ENCODE results near the gene CFDP1.

GRCh38 chr16:75423723-75424104, 9.6 kb downstream of the CFDP1 start:
- TF ChIP-seq, protein P1, sequence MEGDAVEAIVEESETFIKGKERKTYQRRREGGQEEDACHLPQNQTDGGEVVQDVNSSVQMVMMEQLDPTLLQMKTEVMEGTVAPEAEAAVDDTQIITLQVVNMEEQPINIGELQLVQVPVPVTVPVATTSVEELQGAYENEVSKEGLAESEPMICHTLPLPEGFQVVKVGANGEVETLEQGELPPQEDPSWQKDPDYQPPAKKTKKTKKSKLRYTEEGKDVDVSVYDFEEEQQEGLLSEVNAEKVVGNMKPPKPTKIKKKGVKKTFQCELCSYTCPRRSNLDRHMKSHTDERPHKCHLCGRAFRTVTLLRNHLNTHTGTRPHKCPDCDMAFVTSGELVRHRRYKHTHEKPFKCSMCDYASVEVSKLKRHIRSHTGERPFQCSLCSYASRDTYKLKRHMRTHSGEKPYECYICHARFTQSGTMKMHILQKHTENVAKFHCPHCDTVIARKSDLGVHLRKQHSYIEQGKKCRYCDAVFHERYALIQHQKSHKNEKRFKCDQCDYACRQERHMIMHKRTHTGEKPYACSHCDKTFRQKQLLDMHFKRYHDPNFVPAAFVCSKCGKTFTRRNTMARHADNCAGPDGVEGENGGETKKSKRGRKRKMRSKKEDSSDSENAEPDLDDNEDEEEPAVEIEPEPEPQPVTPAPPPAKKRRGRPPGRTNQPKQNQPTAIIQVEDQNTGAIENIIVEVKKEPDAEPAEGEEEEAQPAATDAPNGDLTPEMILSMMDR (IDR thresholded peaks at IDR 0.05) = no peak
- no peak for TF ChIP-seq EZH2 (IDR thresholded peaks at IDR 0.05; ENCODE audit: borderline replicate concordance, insufficient read depth, low read depth, low read length, poor library complexity, severe bottlenecking)

All from B cell (primary cell).